GM04504 (cell line): ENCODE results near the gene RNU6-1.

Experiments used
- DNase-seq: peaks from one replicate; pipeline ENCODE4 v3.0.0-alpha.2; 2012; ENCODE audit warnings: low read depth

Gene RNU6-1

DNA sequence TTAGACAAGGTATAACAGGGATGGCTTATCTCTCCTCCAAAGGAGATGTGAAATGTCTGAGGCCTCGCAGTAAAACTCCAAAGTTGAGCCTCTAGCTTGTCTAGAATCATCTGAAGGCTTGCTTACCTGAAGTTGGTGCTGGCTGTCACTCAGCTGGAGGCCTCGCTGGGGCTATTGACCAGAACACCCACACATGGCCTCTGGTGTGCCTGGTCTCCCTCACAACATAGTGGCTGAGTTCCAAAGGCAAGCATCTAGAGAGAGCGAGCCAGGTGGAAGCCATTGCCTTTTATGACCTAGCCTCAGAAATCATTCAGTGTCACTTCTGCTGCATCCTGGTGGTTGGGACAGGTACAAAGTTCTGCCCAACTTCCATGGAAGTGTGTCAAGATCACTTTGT is 17.4 kb upstream of the RNU6-1 start:
- DNase-seq, result no peak

DNA sequence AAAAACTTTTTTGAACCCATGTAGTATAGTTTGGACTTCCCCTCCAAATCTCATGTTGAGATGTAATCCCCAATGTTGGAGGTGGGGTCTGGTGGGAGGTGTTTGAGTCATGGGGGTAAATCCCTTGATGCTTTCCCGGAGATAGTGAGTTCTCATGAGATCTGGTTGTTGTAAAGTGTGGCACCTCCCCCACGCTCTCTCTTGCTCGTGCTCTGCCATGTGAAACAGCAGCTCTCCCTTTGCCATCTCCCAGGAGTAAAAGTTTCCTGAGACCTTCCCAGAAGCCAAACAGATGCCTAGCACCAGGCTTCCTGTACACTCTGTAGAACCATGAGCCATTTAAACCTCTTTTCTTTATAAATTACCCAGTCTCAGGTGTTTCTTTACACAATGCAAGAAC is 16.0 kb upstream of the RNU6-1 start:
- DNase-seq, result no peak

DNA sequence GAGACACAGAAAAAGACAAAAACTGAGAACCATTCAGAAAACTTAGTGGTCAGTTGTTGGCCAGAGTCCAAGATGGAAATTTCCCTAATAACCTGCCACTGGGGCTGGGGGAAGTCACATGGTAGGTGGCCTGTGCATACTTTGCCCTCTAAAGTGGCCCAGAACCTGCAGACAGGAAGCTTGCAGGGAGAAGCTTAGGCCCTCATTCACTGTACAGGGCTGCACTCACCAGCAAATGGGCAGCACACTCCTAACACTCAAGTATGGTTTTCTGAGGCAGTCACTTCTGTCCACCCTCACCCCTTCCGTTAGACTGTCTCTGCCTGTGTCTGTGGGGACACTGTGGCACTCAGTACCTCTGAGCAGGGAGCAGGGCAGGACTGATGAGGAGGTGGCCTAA is 14.5 kb upstream of the RNU6-1 start:
- no peak for DNase-seq

DNA sequence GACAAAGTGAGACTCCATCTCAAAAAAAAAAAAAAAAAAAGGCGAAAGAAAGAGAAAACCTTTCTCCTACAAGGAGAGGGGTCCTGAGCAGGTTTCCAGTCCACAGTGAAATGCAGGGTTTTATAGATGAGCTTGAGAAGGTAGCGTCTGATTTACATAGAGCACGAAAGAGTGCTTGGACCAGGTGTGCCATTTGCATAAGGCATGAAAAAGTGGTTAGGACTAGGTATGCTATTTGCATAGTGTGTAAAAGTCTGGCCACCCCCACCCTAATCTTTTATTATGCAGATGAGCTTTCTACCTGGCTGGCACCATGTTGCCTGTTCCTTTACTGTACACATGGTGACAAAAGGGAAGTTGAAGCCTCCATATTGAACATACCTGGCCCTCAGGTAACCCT is 13.6 kb upstream of the RNU6-1 start:
- DNase-seq, result no peak

DNA sequence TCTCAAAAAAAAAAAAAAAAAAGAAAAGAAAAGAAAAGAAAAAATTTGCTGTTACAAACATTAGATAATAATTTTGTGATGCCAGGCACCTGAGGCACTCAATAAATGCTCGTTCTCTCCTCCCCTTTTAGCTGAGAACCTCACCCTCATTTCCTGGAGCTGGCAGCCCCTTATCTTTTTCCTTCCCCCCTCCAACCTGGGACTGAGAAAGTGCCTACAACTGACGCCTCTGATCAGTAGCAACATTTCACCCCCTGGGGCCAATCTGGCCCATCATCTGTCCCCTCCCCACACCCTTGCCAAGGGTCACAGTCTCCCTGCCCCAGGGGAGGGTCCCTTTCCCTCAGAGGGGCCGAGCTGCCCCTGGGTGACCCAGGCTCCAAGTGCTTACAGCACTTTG is 12.6 kb upstream of the RNU6-1 start:
- no peak for DNase-seq

DNA sequence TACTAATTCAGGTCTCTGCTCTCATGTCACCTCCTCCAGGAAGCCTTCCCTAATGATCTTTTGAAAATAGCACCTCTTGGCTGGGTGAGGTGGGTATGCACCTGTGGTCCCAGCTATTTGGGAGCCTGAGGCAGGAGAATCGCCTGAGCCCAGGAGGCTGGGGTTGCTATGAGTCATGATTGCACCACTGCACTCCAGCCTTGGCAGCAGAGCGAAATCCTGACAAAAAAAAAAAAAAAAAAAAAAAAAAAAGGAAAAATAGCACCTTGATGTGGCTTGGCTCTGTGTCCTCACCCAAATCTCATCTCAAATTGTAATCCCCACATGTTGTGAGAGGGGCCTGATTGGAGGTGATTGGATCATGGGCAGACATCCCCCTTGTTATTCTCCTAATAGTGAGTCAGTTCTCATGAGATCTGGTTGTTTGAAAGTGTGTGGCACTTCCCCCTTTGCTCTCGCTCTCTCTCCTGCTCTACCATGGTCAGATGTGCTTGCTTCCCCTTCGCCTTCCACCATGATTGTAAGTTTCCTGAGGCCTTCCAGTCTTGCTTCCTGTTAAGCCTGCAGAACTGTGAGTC is 11.2 kb upstream of the RNU6-1 start:
- no peak for DNase-seq

DNA sequence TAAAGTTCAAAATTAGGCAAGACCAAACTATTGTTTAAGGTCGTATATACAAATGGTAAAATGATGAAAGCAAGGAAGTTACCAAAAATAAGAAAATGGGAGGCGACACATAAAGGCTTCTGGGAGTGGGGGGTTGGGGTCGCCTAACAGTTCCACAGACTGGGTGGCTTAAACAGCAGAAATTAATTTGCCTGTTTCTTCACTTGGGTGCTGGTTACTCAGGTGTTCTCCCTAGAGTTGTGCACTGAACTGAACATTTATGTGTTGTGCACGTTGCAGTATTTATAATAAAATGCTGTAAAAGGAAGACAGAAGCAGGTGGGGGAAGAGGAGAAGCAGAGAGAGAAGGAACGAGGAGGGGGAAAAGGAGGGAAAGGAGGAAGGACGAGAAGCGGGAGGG is 10.5 kb upstream of the RNU6-1 start:
- no peak for DNase-seq

DNA sequence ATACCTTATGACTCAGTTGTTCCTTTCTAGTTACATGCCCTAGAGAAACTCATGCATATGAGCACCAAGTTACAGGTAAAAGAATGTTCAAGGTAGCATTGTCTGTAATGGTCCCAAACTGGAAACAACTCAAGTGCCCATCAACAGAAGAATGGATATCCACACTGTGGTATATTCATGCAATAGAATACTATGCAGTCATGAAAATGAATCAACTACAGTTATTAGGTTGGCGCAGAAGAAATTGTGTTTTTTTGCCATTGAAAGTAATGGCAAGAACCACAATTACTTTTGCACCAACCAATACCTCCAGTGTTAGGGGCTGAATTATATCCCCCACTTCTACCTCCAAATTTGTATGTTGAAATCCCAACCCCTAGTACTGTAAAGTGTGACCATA is 9.7 kb upstream of the RNU6-1 start:
- no peak for DNase-seq

DNA sequence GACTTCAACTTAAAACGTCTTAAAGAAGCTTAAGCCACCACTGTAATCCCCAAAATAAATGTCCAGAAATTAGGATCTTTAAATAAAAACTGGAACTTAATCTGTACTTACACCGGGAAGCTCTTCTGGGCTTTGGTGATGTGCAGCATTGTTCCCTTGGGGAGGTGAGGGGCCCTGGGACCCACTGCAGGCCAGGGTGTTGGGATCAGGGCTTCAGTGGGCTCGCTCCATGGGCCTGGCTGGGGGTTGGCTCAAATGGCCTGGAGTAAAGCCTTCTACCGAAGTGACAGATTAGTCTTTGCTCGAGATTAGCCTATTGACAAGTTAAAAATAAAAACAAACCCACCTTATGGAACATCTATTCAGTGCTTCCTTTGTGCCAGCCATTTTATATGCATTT is 6.1 kb upstream of the RNU6-1 start:
- DNase-seq, result no peak

DNA sequence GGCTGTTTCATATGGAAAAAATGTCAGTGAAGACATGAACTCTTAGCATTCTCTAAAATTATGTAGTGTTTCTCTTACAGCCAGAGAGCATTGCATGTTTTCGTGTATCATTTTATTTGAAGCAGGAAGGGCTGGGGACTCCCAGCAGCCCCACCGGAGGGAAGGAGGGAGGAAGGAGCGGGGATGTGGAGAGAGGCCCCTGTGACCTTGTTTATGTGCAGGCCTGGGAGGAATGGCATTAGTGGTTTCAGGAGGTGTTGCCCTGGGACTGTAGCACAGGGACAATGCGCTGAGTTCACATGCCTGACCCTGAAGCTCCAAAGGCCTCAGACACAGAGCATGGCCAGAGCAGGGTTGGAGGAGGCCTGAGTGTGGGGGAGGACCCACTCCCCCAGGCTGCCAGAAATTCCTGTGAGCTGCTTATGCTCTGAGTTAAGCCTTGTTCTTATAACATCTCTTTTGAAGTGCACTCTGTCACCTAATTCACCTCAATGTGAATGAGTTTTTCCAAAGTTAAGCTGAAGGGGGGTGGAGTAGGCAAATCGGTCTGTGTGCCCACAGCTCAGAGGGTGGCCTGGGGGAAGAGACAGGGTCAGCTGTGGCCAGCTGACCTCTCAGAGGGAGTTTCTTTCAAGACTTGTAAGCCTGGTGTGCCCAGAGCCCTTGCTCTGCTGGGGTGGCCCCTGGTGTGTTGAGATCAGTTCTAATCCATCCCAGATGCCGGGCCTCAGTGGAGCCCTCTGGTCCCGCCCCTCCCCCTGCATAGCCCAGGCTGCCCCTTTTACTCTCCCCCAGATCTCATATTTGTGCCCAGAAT is 3.9 kb upstream of the RNU6-1 start:
- DNase-seq, result no peak

DNA sequence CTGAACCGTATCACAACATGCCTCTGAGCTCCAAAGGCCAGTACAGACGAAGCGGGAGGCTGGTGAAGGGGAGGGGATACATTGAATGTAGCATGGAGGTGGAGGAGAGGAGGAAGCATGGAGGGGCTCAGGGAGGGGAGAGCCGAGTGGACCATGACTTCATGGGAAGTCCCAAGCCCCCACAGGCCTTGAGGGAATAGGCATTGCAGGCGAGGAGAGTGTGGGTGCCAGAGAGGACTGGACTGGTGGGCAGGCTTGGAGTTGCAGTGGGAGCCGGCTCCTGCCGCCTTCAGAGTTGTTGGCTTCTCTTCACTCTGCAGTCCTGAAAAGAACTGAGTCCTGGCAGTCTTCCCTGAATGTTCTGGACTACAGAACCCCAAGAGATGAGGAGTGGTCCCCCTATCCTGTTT is 3.3 kb upstream of the RNU6-1 start:
- no peak for DNase-seq

DNA sequence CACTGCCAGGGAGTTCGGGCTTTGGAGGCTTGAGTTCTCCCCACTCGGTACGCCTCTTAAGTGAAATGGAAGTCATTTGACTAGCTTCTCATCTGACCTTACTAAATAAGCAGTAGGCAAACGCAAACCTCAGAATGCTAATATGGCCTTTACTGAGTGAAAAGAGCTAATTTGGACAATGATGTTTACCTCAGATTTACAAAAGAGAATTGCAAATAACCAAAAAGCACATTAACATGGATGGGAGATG is 1.6 kb upstream of the RNU6-1 start:
- no peak for DNase-seq

DNA sequence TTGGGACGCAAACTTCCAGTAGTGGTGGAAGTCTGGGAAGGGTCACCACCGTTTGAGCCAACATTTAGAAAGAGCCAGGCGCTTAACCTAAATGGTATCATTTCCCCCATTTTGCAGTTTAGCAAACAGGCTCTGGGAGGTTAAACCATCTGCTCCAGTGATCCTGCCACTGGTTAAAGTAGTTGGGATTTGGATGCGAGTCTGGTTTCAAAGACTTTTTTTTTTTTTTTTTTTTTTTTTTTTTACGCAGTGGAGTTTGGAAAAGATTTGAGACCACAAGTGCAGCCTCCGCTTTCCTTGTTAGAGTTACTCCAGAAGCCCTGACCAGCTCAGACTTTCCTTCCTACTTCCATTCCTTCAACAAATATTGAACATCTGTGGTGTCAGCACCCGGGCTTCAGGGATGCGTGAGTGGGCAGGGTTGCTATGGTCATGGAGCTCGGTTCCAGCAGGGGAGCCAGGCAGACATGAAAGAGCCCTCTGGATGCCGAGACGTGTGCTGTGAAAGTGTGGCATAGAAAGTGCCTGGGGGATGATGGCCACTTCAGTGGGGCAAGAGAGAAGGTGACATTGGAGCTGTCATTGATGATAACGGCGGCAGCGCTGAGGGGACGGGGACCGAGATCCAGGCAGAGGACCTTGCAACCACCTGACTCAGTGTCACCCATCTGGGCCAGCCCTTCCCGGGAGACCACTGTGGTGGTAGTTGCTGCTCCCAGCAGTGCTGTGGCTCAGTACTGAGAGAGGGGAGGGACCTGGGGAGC is 1.1 kb upstream of the RNU6-1 start:
- no peak for DNase-seq

DNA sequence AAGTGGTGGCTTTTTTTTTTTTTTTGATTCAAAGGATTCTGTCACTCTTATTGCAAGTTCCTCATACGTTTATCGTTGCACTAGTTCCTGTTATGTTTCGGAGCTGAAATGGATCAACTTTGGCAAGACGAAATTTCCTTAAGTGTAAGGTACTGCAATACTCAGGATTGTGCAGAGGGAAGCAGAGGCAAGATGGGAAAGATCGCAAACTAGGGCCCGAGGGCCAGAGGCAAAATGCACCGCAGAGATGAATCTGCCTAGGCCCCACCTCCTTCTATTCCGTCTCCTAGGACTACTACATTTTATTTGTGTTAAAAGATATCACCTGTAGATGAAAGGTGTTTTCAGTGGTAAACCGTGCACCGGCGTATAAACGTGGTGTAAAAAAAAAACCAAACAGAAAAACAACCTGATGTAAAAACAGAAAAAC is 331 bp downstream of the RNU6-1 start:
- DNase-seq, result no peak

DNA sequence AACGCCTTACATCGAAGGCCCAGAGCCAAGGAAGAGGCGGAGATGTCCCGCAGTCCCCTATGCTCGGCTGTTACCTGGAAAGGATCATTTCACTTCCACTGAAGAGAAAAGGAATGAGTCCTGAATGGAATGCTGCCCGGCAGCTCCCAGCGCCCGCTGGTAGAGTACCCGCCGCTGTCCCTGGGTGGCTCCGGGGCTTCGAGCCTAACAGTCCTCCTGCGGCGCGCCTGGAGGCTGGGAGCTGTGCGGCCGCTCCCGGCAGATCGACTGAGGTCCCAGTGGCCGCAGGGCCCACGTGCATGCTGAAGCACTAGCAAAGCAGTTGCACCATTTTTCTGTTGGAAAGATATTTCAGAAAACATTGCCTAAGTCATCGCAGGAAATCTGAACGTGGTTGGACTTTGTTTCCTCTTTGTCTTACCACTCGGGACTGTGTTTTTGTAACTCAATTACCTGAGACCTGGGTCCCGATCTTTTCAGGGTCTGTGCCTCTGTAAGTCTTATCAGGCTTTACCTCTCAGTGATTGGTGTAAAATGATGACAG is 984 bp downstream of the RNU6-1 start:
- DNase-seq, result no peak

DNA sequence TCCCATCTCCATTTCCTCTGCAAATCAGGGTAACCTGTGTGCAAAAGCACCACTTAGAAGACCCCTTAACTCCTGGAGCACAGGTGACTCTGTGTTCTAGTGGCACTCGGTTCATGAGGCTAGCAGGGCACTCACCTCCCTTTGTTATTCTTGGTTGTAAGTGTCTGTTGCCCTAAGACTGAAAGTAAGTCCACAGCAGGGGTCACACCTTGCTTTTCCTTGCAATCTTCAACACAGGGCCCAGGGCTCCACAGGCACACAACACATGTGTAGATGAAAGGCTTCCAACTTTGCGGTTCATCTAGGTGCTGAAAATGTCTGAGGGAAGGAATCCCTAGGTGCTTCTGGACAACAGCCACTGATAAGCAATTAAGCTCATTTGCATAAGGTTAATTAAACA is 2.9 kb downstream of the RNU6-1 start:
- DNase-seq, result no peak

DNA sequence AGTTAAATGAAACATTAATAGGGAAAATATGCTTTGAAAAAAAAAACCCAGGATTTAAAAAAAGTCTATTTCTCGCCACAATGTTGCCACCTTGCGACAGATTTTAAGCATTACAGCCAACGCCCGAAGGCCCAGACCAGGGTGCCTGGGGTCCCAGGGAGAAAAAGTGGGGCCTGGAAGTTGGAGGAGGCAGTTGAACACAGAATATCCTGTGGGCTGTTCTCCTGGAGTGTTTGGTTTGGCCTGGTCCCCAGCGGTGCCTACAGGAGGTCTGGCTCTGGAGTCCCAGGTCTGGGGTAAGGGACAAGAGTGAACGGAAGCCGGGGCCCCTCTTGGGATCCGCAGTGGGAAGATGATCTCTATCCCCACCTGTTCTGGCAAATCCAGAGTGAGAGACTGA is 3.4 kb downstream of the RNU6-1 start:
- DNase-seq, result no peak

DNA sequence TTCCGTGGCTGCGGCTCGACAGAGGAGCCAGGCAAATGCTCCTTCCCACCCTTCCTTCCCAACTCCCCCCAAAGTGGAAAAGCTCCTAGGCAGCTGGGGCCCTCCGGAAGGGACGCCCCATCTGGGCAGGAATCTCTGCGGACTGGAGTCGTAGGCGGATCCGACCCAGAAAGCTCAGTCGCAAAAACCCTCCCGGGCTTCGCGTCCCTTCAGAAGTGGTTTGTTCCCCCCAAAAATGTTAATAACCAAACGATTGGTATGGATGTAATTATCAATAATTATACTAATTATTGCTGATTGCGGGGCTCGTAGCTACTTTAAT is 3.8 kb downstream of the RNU6-1 start:
- no peak for DNase-seq

DNA sequence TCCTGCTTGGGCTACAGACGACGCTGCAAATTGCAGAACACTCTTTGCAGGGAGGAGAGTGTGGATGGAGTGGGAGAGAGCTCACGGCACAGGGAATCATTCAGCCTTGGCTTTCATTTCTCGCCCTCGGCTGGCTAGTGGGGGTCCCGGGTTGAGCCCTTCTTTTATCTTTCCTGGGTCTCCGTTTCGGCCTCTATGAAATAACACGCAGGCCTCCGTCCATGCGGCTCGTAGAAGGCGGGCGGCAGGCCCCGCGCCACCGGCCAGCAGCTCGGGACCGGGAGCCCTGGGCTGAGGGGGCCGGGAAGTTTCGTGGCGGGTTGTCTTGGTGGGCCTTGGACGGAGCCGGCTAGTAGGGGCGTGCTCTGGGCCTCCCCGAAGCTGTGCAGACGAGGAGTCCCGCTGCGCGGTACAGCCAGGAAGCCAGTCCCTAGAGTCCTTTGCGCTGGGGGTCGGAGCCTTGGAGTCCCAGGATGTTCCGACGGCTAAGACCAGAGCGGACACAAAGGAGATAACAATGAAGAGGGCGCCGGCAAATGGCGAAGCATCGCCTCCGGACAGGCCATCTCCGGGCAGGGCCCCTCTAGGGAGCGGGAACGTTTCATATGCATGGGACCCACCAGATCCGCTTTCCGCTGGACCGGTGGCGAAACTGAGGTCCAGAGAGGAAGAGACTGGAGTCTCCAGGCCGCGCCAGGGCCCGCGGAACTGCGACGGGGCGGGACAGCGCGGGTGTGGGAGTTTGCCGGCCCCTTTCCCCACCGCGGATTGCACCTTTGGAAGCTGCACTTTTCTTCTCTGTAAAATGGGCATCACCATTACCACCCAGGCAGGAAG is 4.3 kb downstream of the RNU6-1 start:
- no peak for DNase-seq

DNA sequence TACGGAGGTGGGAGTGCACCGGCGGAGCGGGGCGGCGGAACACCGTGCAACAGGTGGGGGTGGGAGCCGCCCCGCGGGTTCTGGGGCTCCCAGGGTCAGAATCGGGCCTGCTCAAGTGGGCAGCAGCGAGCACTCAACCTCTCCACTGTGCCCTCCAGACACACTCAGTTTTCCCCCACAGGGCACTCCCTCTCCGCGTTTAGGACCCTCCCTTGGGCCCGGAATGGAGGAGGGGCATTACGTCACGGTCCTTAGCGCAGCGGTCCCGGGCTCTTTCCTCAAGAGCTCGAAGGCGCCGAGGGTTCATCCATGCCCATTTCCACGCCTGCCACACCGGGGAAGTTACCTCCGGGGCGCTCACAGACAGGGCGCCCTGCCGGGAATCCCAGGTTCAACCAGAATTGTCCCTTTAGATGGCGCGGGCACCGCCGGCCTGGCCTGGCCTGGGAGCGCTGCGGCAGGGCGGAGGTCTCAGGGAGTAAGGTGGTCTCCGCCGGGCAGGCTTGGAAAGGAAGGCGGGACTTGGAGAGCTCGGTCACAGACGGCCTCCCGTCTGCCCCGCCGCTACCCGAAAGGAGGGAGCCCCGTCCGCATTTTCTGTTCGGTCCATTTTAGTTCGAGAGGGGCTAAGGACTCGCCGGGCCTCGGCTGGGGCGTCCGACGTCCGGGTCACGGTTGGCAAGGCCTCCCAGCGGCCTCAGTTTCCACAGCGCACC is 5.1 kb downstream of the RNU6-1 start:
- DNase-seq, result no peak

DNA sequence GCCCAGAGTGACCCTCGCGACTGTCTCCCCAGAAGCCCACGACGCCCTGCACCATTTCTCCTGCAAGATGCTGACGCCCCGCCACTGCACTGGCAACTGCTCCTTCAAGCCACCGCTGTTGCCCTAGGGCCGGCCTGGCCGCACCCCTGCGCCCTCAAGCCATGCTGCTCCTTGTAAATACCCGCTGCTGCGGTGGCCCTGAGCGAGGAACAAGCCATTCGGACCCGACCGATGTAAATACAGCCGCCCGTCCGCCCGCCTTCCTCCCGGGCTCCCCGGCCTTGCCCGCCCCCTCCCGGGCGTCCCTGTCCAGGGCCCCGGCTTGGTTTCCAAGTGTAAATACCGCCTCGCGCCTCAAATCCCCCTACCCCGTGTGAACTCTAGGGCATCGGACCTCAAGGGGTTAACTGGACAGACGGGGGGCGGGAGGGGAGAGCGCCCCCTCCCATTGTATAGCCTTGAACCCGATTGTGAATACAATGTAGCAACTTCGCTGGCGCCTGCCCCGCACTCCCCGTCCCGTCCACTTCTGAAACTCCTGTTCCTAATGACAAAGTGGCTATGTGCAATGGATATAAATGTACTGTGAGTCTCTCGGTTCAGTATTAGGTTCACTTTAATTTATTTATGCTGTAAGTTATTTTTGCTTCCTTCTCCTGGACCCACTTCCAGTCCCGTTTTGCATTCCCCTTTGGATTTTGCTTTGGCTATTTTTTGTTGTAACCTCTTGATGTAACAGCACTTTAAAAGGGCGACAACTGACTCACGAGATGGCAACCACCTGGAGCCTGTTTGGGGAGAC is 5.9 kb downstream of the RNU6-1 start:
- no peak for DNase-seq
